Cardiac muscle cell (in vitro differentiated cells and primary cell): ENCODE measurements around the gene FNDC10. TPM values are rescaled to one million over a fixed set of nuclear protein-coding genes. Genes with fewer than 3 reads are reported as not detected.

Experiments
- DNase-seq, 2 donors: peaks; one replicate each; pipeline versions ENCODE4 v3.0.0 to v3.0.0-alpha.2; 2010 to 2017; ENCODE audit warnings: low read depth in 1 of 2, low spot score in 1 of 2
- H3K27ac ChIP-seq: fragments of 200-600 bp; sonication (generic); 2 replicates; pipeline ENCODE4 v1.5.1; 2016
- H3K27me3 ChIP-seq: fragments of 200-600 bp; sonication (generic); 2 replicates; pipeline ENCODE4 v1.6.0; 2016; ENCODE audit warnings: control low read depth
- H3K36me3 ChIP-seq: fragments of 200-600 bp; sonication (generic); 2 replicates; pipeline ENCODE4 v1.5.1; 2016; ENCODE audit warnings: control low read depth
- H3K4me1 ChIP-seq: fragments of 200-600 bp; sonication (generic); 2 replicates; pipeline ENCODE4 v1.8.1; 2017; ENCODE audit warnings: low read depth, mild to moderate bottlenecking, mixed run types
- H3K4me3 ChIP-seq: fragments of 200-600 bp; sonication (generic); 2 replicates; pipeline ENCODE4 v1.5.1; 2016; ENCODE audit warnings: mild to moderate bottlenecking
- H3K9me3 ChIP-seq: fragments of 200-600 bp; sonication (generic); 2 replicates; pipeline ENCODE4 v1.5.1; 2017; ENCODE audit warnings: low read depth, mild to moderate bottlenecking, control low read depth
- polyA plus RNA-seq: library from polyadenylated mRNA; unstranded; fragments of >200 nt; fragmentation: Nextera tagmentation; extraction: Ambion mirVana; gene quantifications from 2 replicates; pipeline ENCODE4 v1.2.1, GENCODE V29; 2016
- total RNA-seq: library from RNA; depleted of rRNA; stranded (reverse); fragments of >200 nt; gene quantifications from 2 replicates; pipeline ENCODE4 v1.2.3, GENCODE V29; 2016
- TF ChIP-seq, protein P1 (sequence below): IDR thresholded peaks from 2 replicates; pipeline ENCODE4 v1.5.1; 2012; ENCODE audit warnings: low read depth, mild to moderate bottlenecking, low read length

The FNDC10 gene
- total and polyA plus RNA-seq, 2 experiments from 2014 or later, result 30.9 to 62.3 TPM

DNA sequence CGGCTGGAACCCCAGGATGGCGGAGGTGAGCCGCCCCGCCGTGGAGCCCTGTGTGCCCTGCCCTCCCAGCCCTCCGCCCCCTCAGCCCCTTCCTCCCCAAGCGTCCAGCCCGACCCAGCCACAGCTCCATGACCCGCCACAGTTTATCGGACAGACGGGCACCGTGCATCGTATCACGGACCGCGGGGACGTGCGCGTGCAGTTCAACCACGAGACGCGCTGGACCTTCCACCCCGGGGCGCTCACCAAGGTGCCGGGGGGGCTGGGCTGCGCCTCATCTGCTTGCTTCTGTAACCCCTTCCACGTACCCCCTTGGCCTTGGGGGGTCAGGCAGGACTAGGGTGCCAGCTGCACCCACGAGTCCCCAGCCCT is 25.5 kb upstream of the FNDC10 start:
- Histone ChIP-seq H3K27me3 (peaks cover 16% of the 10 kb centered on the region), H3K4me3 (no peak overlapping the region), H3K9me3 (no peaks in the 10 kb centered on the region), H3K36me3 (peaks cover 8% of the 10 kb centered on the region), H3K4me1 (peaks cover 15% of the 10 kb centered on the region), H3K27ac (no peak overlapping the region)
- TF ChIP-seq, protein P1, sequence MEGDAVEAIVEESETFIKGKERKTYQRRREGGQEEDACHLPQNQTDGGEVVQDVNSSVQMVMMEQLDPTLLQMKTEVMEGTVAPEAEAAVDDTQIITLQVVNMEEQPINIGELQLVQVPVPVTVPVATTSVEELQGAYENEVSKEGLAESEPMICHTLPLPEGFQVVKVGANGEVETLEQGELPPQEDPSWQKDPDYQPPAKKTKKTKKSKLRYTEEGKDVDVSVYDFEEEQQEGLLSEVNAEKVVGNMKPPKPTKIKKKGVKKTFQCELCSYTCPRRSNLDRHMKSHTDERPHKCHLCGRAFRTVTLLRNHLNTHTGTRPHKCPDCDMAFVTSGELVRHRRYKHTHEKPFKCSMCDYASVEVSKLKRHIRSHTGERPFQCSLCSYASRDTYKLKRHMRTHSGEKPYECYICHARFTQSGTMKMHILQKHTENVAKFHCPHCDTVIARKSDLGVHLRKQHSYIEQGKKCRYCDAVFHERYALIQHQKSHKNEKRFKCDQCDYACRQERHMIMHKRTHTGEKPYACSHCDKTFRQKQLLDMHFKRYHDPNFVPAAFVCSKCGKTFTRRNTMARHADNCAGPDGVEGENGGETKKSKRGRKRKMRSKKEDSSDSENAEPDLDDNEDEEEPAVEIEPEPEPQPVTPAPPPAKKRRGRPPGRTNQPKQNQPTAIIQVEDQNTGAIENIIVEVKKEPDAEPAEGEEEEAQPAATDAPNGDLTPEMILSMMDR, result no peak
- DNase-seq, result no peak

DNA sequence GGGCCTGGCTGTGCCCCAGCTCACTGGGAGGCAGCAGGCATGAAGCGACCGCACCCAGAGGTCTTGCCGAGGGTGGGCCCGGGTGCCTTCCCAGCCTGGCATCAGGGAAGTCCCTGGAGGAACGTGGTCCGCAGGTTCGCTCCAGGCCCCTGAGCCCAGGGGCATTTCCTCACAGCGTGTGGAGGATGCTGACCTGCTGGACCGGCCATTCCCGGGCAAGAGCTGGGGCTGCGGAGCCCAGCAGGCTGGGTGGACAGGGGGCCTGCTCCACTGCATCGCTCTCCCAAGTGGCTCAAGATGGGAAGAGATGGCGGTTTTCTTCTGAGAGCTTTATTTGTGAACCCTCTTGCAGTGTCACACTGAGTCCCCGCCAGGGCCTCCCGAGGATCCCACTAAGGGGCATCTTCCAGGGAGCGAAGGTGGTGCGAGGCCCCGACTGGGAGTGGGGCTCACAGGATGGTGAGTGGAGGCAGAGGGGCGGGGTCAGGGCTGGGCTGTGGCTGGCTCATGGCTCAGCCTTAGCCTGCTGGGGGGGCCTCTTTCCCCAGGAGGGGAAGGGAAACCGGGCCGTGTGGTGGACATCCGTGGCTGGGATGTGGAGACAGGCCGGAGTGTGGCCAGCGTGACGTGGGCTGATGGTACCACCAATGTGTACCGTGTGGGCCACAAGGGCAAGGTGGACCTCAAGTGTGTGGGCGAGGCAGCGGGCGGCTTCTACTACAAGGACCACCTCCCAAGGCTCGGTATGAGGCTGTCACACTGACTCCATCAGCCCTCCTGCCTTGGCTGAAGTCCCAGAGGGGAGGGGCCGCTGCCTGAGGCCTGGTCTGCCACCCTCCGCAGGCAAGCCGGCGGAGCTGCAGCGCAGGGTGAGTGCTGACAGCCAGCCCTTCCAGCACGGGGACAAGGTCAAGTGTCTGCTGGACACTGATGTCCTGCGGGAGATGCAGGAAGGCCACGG is 24.8 kb upstream of the FNDC10 start:
- DNase-seq, result peak; percentile 58 to 95
- peak overlapping the region; percentile 48 for H3K27ac ChIP-seq
- TF ChIP-seq, protein P1, result no peak
- H3K27me3 ChIP-seq, result peaks cover 9% of the 10 kb centered on the region
- peaks cover 8% of the 10 kb centered on the region for H3K36me3 ChIP-seq
- H3K9me3 ChIP-seq, result no peaks in the 10 kb centered on the region
- H3K4me3 ChIP-seq, result no peak overlapping the region
- H3K4me1 ChIP-seq, result peaks cover 15% of the 10 kb centered on the region

DNA sequence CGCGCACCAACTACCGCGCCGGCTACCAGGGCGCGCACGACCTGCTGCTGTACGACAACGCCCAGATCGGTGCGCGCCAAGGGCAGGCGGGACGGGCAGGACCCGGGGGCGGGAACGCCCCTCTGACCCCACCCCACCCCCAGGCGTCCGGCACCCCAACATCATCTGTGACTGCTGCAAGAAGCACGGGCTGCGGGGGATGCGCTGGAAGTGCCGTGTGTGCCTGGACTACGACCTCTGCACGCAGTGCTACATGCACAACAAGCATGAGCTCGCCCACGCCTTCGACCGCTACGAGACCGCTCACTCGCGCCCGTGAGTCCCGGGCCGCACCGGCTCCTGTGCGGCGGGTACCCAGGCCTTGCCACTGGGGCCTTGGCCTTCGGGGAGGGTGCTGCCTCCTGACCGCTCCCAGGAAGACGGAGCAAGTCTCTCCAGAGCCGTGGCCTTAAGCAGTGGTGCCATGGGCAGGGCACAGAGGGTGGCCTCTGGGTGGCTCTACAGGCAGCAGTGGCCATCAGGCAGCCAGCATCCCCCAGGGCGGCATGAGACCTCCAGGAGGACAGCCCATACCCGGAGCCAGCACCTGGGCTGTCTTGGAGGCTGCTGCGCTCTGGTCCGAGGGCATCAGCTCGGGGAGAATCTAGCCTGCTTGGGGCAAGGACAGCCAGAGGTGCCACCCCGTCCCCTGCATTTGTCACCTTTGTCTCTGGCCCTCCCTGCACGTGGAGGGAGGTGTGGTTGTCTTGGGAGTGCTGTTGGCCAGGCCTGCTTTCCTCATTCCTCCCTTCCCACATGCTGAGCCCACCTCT is 23.9 kb upstream of the FNDC10 start:
- Histone ChIP-seq H3K27me3 (peaks cover under 1% of the 10 kb centered on the region), H3K36me3 (peaks cover 8% of the 10 kb centered on the region), H3K4me1 (peaks cover 15% of the 10 kb centered on the region), H3K27ac (peak overlapping the region; percentile 48), H3K9me3 (no peaks in the 10 kb centered on the region), H3K4me3 (no peak overlapping the region)
- DNase-seq, result no peak
- TF ChIP-seq, protein P1, result no peak

DNA sequence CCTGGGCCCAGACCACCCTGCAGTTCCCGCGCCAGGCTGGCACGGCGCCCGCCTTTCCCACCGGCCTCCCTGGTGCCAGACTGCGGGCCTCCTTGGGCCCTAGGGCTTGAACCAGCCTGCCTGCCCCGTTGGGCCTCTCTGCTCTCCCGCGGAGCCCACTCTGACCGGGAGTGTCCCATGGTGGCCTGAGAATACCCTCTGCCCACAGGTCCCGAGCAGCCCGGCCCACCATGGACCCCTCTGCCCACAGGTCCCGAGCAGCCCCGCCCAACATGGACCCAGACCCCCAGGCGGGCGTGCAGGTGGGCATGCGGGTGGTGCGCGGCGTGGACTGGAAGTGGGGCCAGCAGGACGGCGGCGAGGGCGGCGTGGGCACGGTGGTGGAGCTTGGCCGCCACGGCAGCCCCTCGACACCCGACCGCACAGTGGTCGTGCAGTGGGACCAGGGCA is 23.3 kb upstream of the FNDC10 start:
- Histone ChIP-seq H3K27me3 (no peaks in the 10 kb centered on the region), H3K36me3 (peaks cover 4% of the 10 kb centered on the region), H3K27ac (no peak overlapping the region), H3K4me3 (no peak overlapping the region), H3K4me1 (peaks cover 15% of the 10 kb centered on the region), H3K9me3 (no peaks in the 10 kb centered on the region)
- TF ChIP-seq, protein P1, result no peak
- DNase-seq, result no peak

DNA sequence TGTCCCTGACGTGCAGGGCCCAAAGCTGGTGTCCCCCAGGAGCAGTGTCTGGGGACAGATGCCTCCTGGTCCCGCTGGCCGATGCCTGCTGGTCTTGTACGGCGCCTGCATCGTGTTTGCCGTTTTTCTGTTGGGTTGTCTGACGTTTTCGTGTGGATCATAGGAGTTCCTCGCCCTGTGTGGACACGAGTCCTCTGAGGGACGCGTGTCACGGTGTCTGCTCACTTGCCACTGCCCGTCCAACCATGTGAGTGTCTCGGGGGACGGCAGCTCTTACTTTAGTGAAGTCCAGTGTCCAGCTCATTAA is 22.8 kb upstream of the FNDC10 start:
- H3K27ac ChIP-seq, result no peak overlapping the region
- no peak for DNase-seq
- peaks cover 15% of the 10 kb centered on the region for H3K4me1 ChIP-seq
- no peaks in the 10 kb centered on the region for H3K27me3 ChIP-seq
- peaks cover 5% of the 10 kb centered on the region for H3K36me3 ChIP-seq
- H3K9me3 ChIP-seq, result no peaks in the 10 kb centered on the region
- TF ChIP-seq, protein P1, result no peak
- no peak overlapping the region for H3K4me3 ChIP-seq
